ENCODE measurements around the gene EHF.

The EHF gene

GRCh38 chr11:34643311-34643710, 22.4 kb downstream of the EHF start:
- ChIA-PET POLR2A (no interaction called here), CTCF (interaction anchor here (0.6 kb wide), 1 partner anchor 664 kb away, joined by 3 read pairs; no protein-coding TSS in a partner anchor)
- TF ChIP-seq LEF1 (IDR thresholded peaks at IDR 0.05; ENCODE audit: borderline replicate concordance) (no peak), FOXA1 (IDR thresholded peaks at IDR 0.05) (no peak), SP1 (IDR thresholded peaks at IDR 0.05) (no peak), NFRKB (IDR thresholded peaks at IDR 0.05) (no peak), HDGF (IDR thresholded peaks at IDR 0.05; ENCODE audit: borderline replicate concordance) (no peak), ELF4 (IDR thresholded peaks at IDR 0.05) (no peak), ZNF384 (IDR thresholded peaks at IDR 0.05) (no peak), ARNT (IDR thresholded peaks at IDR 0.05) (no peak), CTBP1 (IDR thresholded peaks at IDR 0.05; ENCODE audit: borderline replicate concordance) (no peak), BHLHE40 (IDR thresholded peaks at IDR 0.05; ENCODE audit: borderline replicate concordance) (no peak), FOXK2 (IDR thresholded peaks at IDR 0.05) (no peak), L3MBTL2 (conservative IDR thresholded peaks at IDR 0.05) (no peak), TARDBP (IDR thresholded peaks at IDR 0.05) (no peak), PKNOX1 (IDR thresholded peaks at IDR 0.05) (no peak)
- DNase-seq (ENCODE audit: extremely low spot score), result no peak

GRCh38 chr11:34643846-34644245, 23.0 kb downstream of the EHF start:
- TF ChIP-seq FOXA1 (IDR thresholded peaks at IDR 0.05), result no peak
- TF ChIP-seq HDGF (IDR thresholded peaks at IDR 0.05; ENCODE audit: borderline replicate concordance), result no peak
- no peak for TF ChIP-seq TARDBP (IDR thresholded peaks at IDR 0.05)
- TF ChIP-seq SUZ12 (IDR thresholded peaks at IDR 0.05), result no peak
- TF ChIP-seq ELF4 (IDR thresholded peaks at IDR 0.05), result no peak
- TF ChIP-seq SP1 (IDR thresholded peaks at IDR 0.05), result no peak
- TF ChIP-seq PKNOX1 (IDR thresholded peaks at IDR 0.05), result no peak
- POLR2A ChIA-PET, result no interaction called here

GRCh38 chr11:34644669-34645406, 23.9 kb downstream of the EHF start:
- no peak for TF ChIP-seq ELF4 (IDR thresholded peaks at IDR 0.05)
- TF ChIP-seq ARNT (IDR thresholded peaks at IDR 0.05), result no peak
- no peak for TF ChIP-seq PKNOX1 (IDR thresholded peaks at IDR 0.05)
- TF ChIP-seq L3MBTL2 (conservative IDR thresholded peaks at IDR 0.05), result no peak
- TF ChIP-seq BHLHE40 (IDR thresholded peaks at IDR 0.05; ENCODE audit: borderline replicate concordance), result no peak
- no peak for TF ChIP-seq HDGF (IDR thresholded peaks at IDR 0.05; ENCODE audit: borderline replicate concordance)
- DNase-seq (ENCODE audit: extremely low spot score), result no peak
- CTCF ChIA-PET, result no interaction called here
- POLR2A ChIA-PET, result no interaction called here

More at GRCh38 chr11:34643846-34644245, 23.0 kb downstream of the EHF start:
- DNase-seq (ENCODE audit: extremely low spot score), result no peak
- CTCF ChIA-PET, result no interaction called here

- ChIA-PET POLR2A (no interaction called here), CTCF (no interaction called here)
- TF ChIP-seq FOXK2 (IDR thresholded peaks at IDR 0.05) (no peak), ZNF384 (IDR thresholded peaks at IDR 0.05) (no peak), TARDBP (IDR thresholded peaks at IDR 0.05) (no peak), SP1 (IDR thresholded peaks at IDR 0.05) (no peak), SUZ12 (IDR thresholded peaks at IDR 0.05) (no peak), FOXM1 (IDR thresholded peaks at IDR 0.05; ENCODE audit: borderline replicate concordance) (no peak), ARNT (IDR thresholded peaks at IDR 0.05) (no peak), BHLHE40 (IDR thresholded peaks at IDR 0.05; ENCODE audit: borderline replicate concordance) (no peak), PKNOX1 (IDR thresholded peaks at IDR 0.05) (no peak), CTBP1 (IDR thresholded peaks at IDR 0.05; ENCODE audit: borderline replicate concordance) (no peak), L3MBTL2 (conservative IDR thresholded peaks at IDR 0.05) (no peak)
- no peak for DNase-seq (ENCODE audit: extremely low spot score)
These were observed 25.5 kb downstream of the EHF start for GRCh38 chr11:34646431-34646830.

GRCh38 chr11:34647131-34647530, 26.2 kb downstream of the EHF start:
- no peak for DNase-seq (ENCODE audit: extremely low spot score)

GRCh38 chr11:34647532-34647931, 26.6 kb downstream of the EHF start:
- POLR2A ChIA-PET, result no interaction called here
- TF ChIP-seq ARNT (IDR thresholded peaks at IDR 0.05), result no peak
- TF ChIP-seq BHLHE40 (IDR thresholded peaks at IDR 0.05; ENCODE audit: borderline replicate concordance), result no peak
- TF ChIP-seq FOXK2 (IDR thresholded peaks at IDR 0.05), result no peak
- no peak for TF ChIP-seq PKNOX1 (IDR thresholded peaks at IDR 0.05)
- no peak for TF ChIP-seq SP1 (IDR thresholded peaks at IDR 0.05)
- no peak for TF ChIP-seq LEF1 (IDR thresholded peaks at IDR 0.05; ENCODE audit: borderline replicate concordance)
- TF ChIP-seq SUZ12 (IDR thresholded peaks at IDR 0.05), result no peak
- no peak for TF ChIP-seq TARDBP (IDR thresholded peaks at IDR 0.05)
- TF ChIP-seq ZNF384 (IDR thresholded peaks at IDR 0.05), result no peak
- DNase-seq (ENCODE audit: extremely low spot score), result no peak
- CTCF ChIA-PET, result no interaction called here

More at GRCh38 chr11:34647131-34647530, 26.2 kb downstream of the EHF start:
- no peak for TF ChIP-seq BHLHE40 (IDR thresholded peaks at IDR 0.05; ENCODE audit: borderline replicate concordance)
- TF ChIP-seq TARDBP (IDR thresholded peaks at IDR 0.05), result no peak
- TF ChIP-seq ELF4 (IDR thresholded peaks at IDR 0.05), result no peak
- no peak for TF ChIP-seq ZNF384 (IDR thresholded peaks at IDR 0.05)
- no peak for TF ChIP-seq FOXK2 (IDR thresholded peaks at IDR 0.05)
- TF ChIP-seq SUZ12 (IDR thresholded peaks at IDR 0.05), result no peak
- no peak for TF ChIP-seq FOXM1 (IDR thresholded peaks at IDR 0.05; ENCODE audit: borderline replicate concordance)
- TF ChIP-seq CTBP1 (IDR thresholded peaks at IDR 0.05; ENCODE audit: borderline replicate concordance), result no peak
- TF ChIP-seq L3MBTL2 (conservative IDR thresholded peaks at IDR 0.05), result no peak
- TF ChIP-seq LEF1 (IDR thresholded peaks at IDR 0.05; ENCODE audit: borderline replicate concordance), result no peak
- TF ChIP-seq NFRKB (IDR thresholded peaks at IDR 0.05), result no peak
- ChIA-PET CTCF (no interaction called here), POLR2A (no interaction called here)
